Measurements from ENCODE around the gene SUN3.
"Not testable (repeated sequence)": the region's sequence is repeated elsewhere in the genome, so short reads cannot be mapped to it uniquely, and the experiment has no call there.

The SUN3 gene

GRCh38 chr7:47947355-47947749, 81.6 kb downstream of the SUN3 start:
- H3K27ac ChIP-seq (ENCODE audit: low read depth, low read length) = no peak overlapping the region
- H3K4me1 ChIP-seq (ENCODE audit: control insufficient read depth, insufficient read depth, low read length) = no peaks in the 10 kb centered on the region
- no peaks in the 10 kb centered on the region for H3K27me3 ChIP-seq (ENCODE audit: control insufficient read depth, insufficient read depth, low read length)
- no peaks in the 10 kb centered on the region for H3K36me3 ChIP-seq (ENCODE audit: control insufficient read depth, insufficient read depth, low read length)
- no peak overlapping the region for H3K9ac ChIP-seq (ENCODE audit: low read length)
- no peak overlapping the region for H3K4me3 ChIP-seq (ENCODE audit: low read length)

- H3K9ac ChIP-seq (ENCODE audit: low read length) = no peak overlapping the region
- H3K27ac ChIP-seq (ENCODE audit: low read depth, low read length) = no peak overlapping the region
- H3K4me3 ChIP-seq (ENCODE audit: low read length) = no peak overlapping the region
- no peaks in the 10 kb centered on the region for H3K36me3 ChIP-seq (ENCODE audit: control insufficient read depth, insufficient read depth, low read length)
- H3K4me1 ChIP-seq (ENCODE audit: control insufficient read depth, insufficient read depth, low read length) = no peaks in the 10 kb centered on the region
- no peaks in the 10 kb centered on the region for H3K27me3 ChIP-seq (ENCODE audit: control insufficient read depth, insufficient read depth, low read length)
These were observed 82.1 kb downstream of the SUN3 start for GRCh38 chr7:47946581-47947354.

GRCh38 chr7:47945261-47946015, 83.5 kb downstream of the SUN3 start:
- no peak overlapping the region for H3K9ac ChIP-seq (ENCODE audit: low read length)
- no peak overlapping the region for H3K27ac ChIP-seq (ENCODE audit: low read depth, low read length)
- H3K4me3 ChIP-seq (ENCODE audit: low read length) = no peak overlapping the region
- no peaks in the 10 kb centered on the region for H3K27me3 ChIP-seq (ENCODE audit: control insufficient read depth, insufficient read depth, low read length)
- H3K36me3 ChIP-seq (ENCODE audit: control insufficient read depth, insufficient read depth, low read length) = no peaks in the 10 kb centered on the region
- no peaks in the 10 kb centered on the region for H3K4me1 ChIP-seq (ENCODE audit: control insufficient read depth, insufficient read depth, low read length)

- Histone ChIP-seq H3K27ac (ENCODE audit: low read depth, low read length) (no peak overlapping the region), H3K4me1 (ENCODE audit: control insufficient read depth, insufficient read depth, low read length) (no peaks in the 10 kb centered on the region), H3K27me3 (ENCODE audit: control insufficient read depth, insufficient read depth, low read length) (no peaks in the 10 kb centered on the region), H3K36me3 (ENCODE audit: control insufficient read depth, insufficient read depth, low read length) (no peaks in the 10 kb centered on the region), H3K4me3 (ENCODE audit: low read length) (no peak overlapping the region), H3K9ac (ENCODE audit: low read length) (no peak overlapping the region)
These were observed 84.2 kb downstream of the SUN3 start for GRCh38 chr7:47944536-47945260.

- H3K36me3 ChIP-seq (ENCODE audit: control insufficient read depth, insufficient read depth, low read length) = no peaks in the 10 kb centered on the region
- H3K4me1 ChIP-seq (ENCODE audit: control insufficient read depth, insufficient read depth, low read length) = no peaks in the 10 kb centered on the region
- no peaks in the 10 kb centered on the region for H3K27me3 ChIP-seq (ENCODE audit: control insufficient read depth, insufficient read depth, low read length)
- no peak overlapping the region for H3K27ac ChIP-seq (ENCODE audit: low read depth, low read length)
- H3K4me3 ChIP-seq (ENCODE audit: low read length) = no peak overlapping the region
- no peak overlapping the region for H3K9ac ChIP-seq (ENCODE audit: low read length)
These were observed 85.0 kb downstream of the SUN3 start for GRCh38 chr7:47943676-47944474.

- H3K4me1 ChIP-seq (ENCODE audit: control insufficient read depth, insufficient read depth, low read length); H3K27me3 ChIP-seq (ENCODE audit: control insufficient read depth, insufficient read depth, low read length); H3K36me3 ChIP-seq (ENCODE audit: control insufficient read depth, insufficient read depth, low read length); H3K27ac ChIP-seq (ENCODE audit: low read depth, low read length); H3K9ac ChIP-seq (ENCODE audit: low read length); H3K4me3 ChIP-seq (ENCODE audit: low read length): not testable (repeated sequence)
These were observed 86.3 kb downstream of the SUN3 start for GRCh38 chr7:47942651-47943050.

- H3K36me3 ChIP-seq (ENCODE audit: control insufficient read depth, insufficient read depth, low read length) = no peaks in the 10 kb centered on the region
These were observed 86.8 kb downstream of the SUN3 start for GRCh38 chr7:47942132-47942531.

GRCh38 chr7:47941136-47941844, 87.6 kb downstream of the SUN3 start:
- Histone ChIP-seq H3K27me3 (ENCODE audit: control insufficient read depth, insufficient read depth, low read length) (no peaks in the 10 kb centered on the region), H3K27ac (ENCODE audit: low read depth, low read length) (peak overlapping the region; percentile 21), H3K9ac (ENCODE audit: low read length) (no peak overlapping the region), H3K4me1 (ENCODE audit: control insufficient read depth, insufficient read depth, low read length) (no peaks in the 10 kb centered on the region), H3K36me3 (ENCODE audit: control insufficient read depth, insufficient read depth, low read length) (no peaks in the 10 kb centered on the region), H3K4me3 (ENCODE audit: low read length) (peak overlapping the region; percentile 8)

More at GRCh38 chr7:47942132-47942531, 86.8 kb downstream of the SUN3 start:
- H3K27me3 ChIP-seq (ENCODE audit: control insufficient read depth, insufficient read depth, low read length) = no peaks in the 10 kb centered on the region
- H3K9ac ChIP-seq (ENCODE audit: low read length) = no peak overlapping the region
- H3K4me1 ChIP-seq (ENCODE audit: control insufficient read depth, insufficient read depth, low read length) = no peaks in the 10 kb centered on the region
- H3K27ac ChIP-seq (ENCODE audit: low read depth, low read length) = no peak overlapping the region
- H3K4me3 ChIP-seq (ENCODE audit: low read length) = no peak overlapping the region

GRCh38 chr7:47940088-47941013, 88.6 kb downstream of the SUN3 start:
- Histone ChIP-seq H3K27ac (ENCODE audit: low read depth, low read length) (peak overlapping the region; percentile 21), H3K4me3 (ENCODE audit: low read length) (no peak overlapping the region), H3K36me3 (ENCODE audit: control insufficient read depth, insufficient read depth, low read length) (no peaks in the 10 kb centered on the region), H3K4me1 (ENCODE audit: control insufficient read depth, insufficient read depth, low read length) (no peaks in the 10 kb centered on the region), H3K9ac (ENCODE audit: low read length) (no peak overlapping the region), H3K27me3 (ENCODE audit: control insufficient read depth, insufficient read depth, low read length) (no peaks in the 10 kb centered on the region)

- no peak overlapping the region for H3K27ac ChIP-seq (ENCODE audit: low read depth, low read length)
- no peak overlapping the region for H3K9ac ChIP-seq (ENCODE audit: low read length)
- no peaks in the 10 kb centered on the region for H3K27me3 ChIP-seq (ENCODE audit: control insufficient read depth, insufficient read depth, low read length)
- no peaks in the 10 kb centered on the region for H3K4me1 ChIP-seq (ENCODE audit: control insufficient read depth, insufficient read depth, low read length)
- no peak overlapping the region for H3K4me3 ChIP-seq (ENCODE audit: low read length)
- no peaks in the 10 kb centered on the region for H3K36me3 ChIP-seq (ENCODE audit: control insufficient read depth, insufficient read depth, low read length)
These were observed 89.4 kb downstream of the SUN3 start for GRCh38 chr7:47939425-47940036.
